Measurements from ENCODE around the gene ZNF213. TPM values are rescaled to one million over a fixed set of nuclear protein-coding genes. Genes with fewer than 3 reads are reported as not detected.

The ZNF213 gene
- polyA plus RNA-seq, 1 donor from 2014 or later: 5.1 TPM

GRCh38 chr16:3112058-3112880, 22.6 kb upstream of the ZNF213 start, which contains the start of gene ZNF205:
Gene ZNF205, plus strand, starts transcription at chr16:3112586. Its CDS starts 845 bp downstream, at chr16:3113431.
- H2AFZ ChIP-seq (ENCODE audit: low read depth, low read length): peak within 1 kb of the TSS; percentile 92
- no peaks in the 10 kb centered on the region for H3F3A ChIP-seq (ENCODE audit: insufficient read depth, low read length, poor library complexity, severe bottlenecking)
- no peaks in the 10 kb centered on the region for H4K20me1 ChIP-seq (ENCODE audit: insufficient read depth)
- no peaks in the 10 kb centered on the region for H3K9me3 ChIP-seq (ENCODE audit: low read length)
- H3K79me2 ChIP-seq (replicated peaks; ENCODE audit: insufficient read depth, low read length): peaks cover 21% of the 10 kb centered on the region
- no peaks in the 10 kb centered on the region for H3K9me2 ChIP-seq (ENCODE audit: insufficient read depth, low read length)
- peak within 1 kb of the TSS; percentile 22 for H3K27ac ChIP-seq (ENCODE audit: low read length)
- no peaks in the 10 kb centered on the region for H3K27me3 ChIP-seq (ENCODE audit: insufficient read depth, low read depth, low read length)
- peak within 1 kb of the TSS; percentile 72 for H3K4me3 ChIP-seq (ENCODE audit: low read length)
- H3K9ac ChIP-seq (ENCODE audit: low read length): peak within 1 kb of the TSS; percentile 77
- no peaks in the 10 kb centered on the region for H3K36me3 ChIP-seq (ENCODE audit: insufficient read depth, low read length)
- TF ChIP-seq POLR2AphosphoS5 (IDR thresholded peaks at IDR 0.05) (peak; percentile 82), REST (IDR thresholded peaks at IDR 0.05; ENCODE audit: borderline replicate concordance) (peak; percentile 66), CTCF (IDR thresholded peaks at IDR 0.05; ENCODE audit: poor library complexity, severe bottlenecking) (no peak), EZH2 (IDR thresholded peaks at IDR 0.05; ENCODE audit: borderline replicate concordance, insufficient read depth, low read length, poor library complexity, severe bottlenecking) (no peak), TAF1 (IDR thresholded peaks at IDR 0.05; ENCODE audit: low read depth) (peak; percentile 96), RAD21 (conservative IDR thresholded peaks at IDR 0.05) (peak; percentile 28), SMC3 (conservative IDR thresholded peaks at IDR 0.05; ENCODE audit: poor library complexity) (peak; percentile 40), EP300 (conservative IDR thresholded peaks at IDR 0.05; ENCODE audit: poor library complexity, severe bottlenecking) (peak; percentile 47), MXI1 (conservative IDR thresholded peaks at IDR 0.05; ENCODE audit: poor library complexity, severe bottlenecking) (peak; percentile 63)
- peak within 1 kb of the TSS; percentile 89 for H3K4me2 ChIP-seq (ENCODE audit: low read length)

GRCh38 chr16:3112881-3113574, 21.8 kb upstream of the ZNF213 start:
- H2AFZ ChIP-seq (ENCODE audit: low read depth, low read length): peak overlapping the region; percentile 92
- H4K20me1 ChIP-seq (ENCODE audit: insufficient read depth): no peaks in the 10 kb centered on the region
- no peaks in the 10 kb centered on the region for H3K9me2 ChIP-seq (ENCODE audit: insufficient read depth, low read length)
- no peak for TF ChIP-seq EZH2 (IDR thresholded peaks at IDR 0.05; ENCODE audit: borderline replicate concordance, insufficient read depth, low read length, poor library complexity, severe bottlenecking)
- TF ChIP-seq REST (IDR thresholded peaks at IDR 0.05; ENCODE audit: borderline replicate concordance): no peak
- no peak for TF ChIP-seq TAF1 (IDR thresholded peaks at IDR 0.05; ENCODE audit: low read depth)
- no peak for TF ChIP-seq MXI1 (conservative IDR thresholded peaks at IDR 0.05; ENCODE audit: poor library complexity, severe bottlenecking)
- no peak for TF ChIP-seq SMC3 (conservative IDR thresholded peaks at IDR 0.05; ENCODE audit: poor library complexity)
- no peak for TF ChIP-seq EP300 (conservative IDR thresholded peaks at IDR 0.05; ENCODE audit: poor library complexity, severe bottlenecking)
- no peak for TF ChIP-seq POLR2AphosphoS5 (IDR thresholded peaks at IDR 0.05)
- TF ChIP-seq CTCF (IDR thresholded peaks at IDR 0.05; ENCODE audit: poor library complexity, severe bottlenecking): no peak
- TF ChIP-seq RAD21 (conservative IDR thresholded peaks at IDR 0.05): no peak
- H3K79me2 ChIP-seq (replicated peaks; ENCODE audit: insufficient read depth, low read length): peaks cover 21% of the 10 kb centered on the region
- no peaks in the 10 kb centered on the region for H3F3A ChIP-seq (ENCODE audit: insufficient read depth, low read length, poor library complexity, severe bottlenecking)
- H3K27ac ChIP-seq (ENCODE audit: low read length): peak overlapping the region; percentile 22
- peak overlapping the region; percentile 72 for H3K4me3 ChIP-seq (ENCODE audit: low read length)
- H3K9me3 ChIP-seq (ENCODE audit: low read length): no peaks in the 10 kb centered on the region
- H3K9ac ChIP-seq (ENCODE audit: low read length): peak overlapping the region; percentile 77
- H3K4me2 ChIP-seq (ENCODE audit: low read length): peak overlapping the region; percentile 89
- H3K27me3 ChIP-seq (ENCODE audit: insufficient read depth, low read depth, low read length): no peaks in the 10 kb centered on the region
- no peaks in the 10 kb centered on the region for H3K36me3 ChIP-seq (ENCODE audit: insufficient read depth, low read length)
